CD4-positive, alpha-beta T cell treated with Interleukin-1 beta for 1 hour (primary cell): ENCODE measurements around the gene PTPRF.

Experiments
- DNase-seq, 2 donors: peaks; one replicate each; pipeline ENCODE4 v3.0.0-alpha.2; 2020 to 2022

Gene PTPRF

GRCh38 chr1:43554444-43554992 lies 23.8 kb downstream of the PTPRF start:
- peak in 1 of 2 donors; percentile 27 for DNase-seq

GRCh38 chr1:43556782-43557181 lies 26.1 kb downstream of the PTPRF start:
- no peak for DNase-seq

- DNase-seq: no peak
These were observed 27.1 kb downstream of the PTPRF start for GRCh38 chr1:43557744-43558245.

GRCh38 chr1:43558346-43558841 lies 27.7 kb downstream of the PTPRF start:
- DNase-seq: no peak

GRCh38 chr1:43559714-43560113 lies 29.0 kb downstream of the PTPRF start:
- no peak for DNase-seq

GRCh38 chr1:43560286-43560685 lies 29.6 kb downstream of the PTPRF start:
- DNase-seq: no peak

- DNase-seq: no peak
These were observed 33.3 kb downstream of the PTPRF start for GRCh38 chr1:43563876-43564539.

GRCh38 chr1:43564551-43565348 lies 34.1 kb downstream of the PTPRF start:
- DNase-seq: no peak

GRCh38 chr1:43565600-43566360 lies 35.1 kb downstream of the PTPRF start:
- DNase-seq: peak; percentile 16 to 23

GRCh38 chr1:43566382-43567044 lies 35.8 kb downstream of the PTPRF start:
- no peak for DNase-seq

- no peak for DNase-seq
These were observed 38.5 kb downstream of the PTPRF start for GRCh38 chr1:43569175-43569574.

- no peak for DNase-seq
These were observed 39.6 kb downstream of the PTPRF start for GRCh38 chr1:43570277-43570676.

- no peak for DNase-seq
These were observed 40.0 kb downstream of the PTPRF start for GRCh38 chr1:43570715-43571114.

GRCh38 chr1:43572084-43572483 lies 41.4 kb downstream of the PTPRF start:
- no peak for DNase-seq

GRCh38 chr1:43572538-43572937 lies 41.9 kb downstream of the PTPRF start:
- no peak for DNase-seq

- no peak for DNase-seq
These were observed 42.5 kb downstream of the PTPRF start for GRCh38 chr1:43573066-43573800.

GRCh38 chr1:43576521-43576920 lies 45.8 kb downstream of the PTPRF start:
- no peak for DNase-seq

- no peak for DNase-seq
These were observed 47.2 kb downstream of the PTPRF start for GRCh38 chr1:43577655-43578542.

- no peak for DNase-seq
These were observed 49.4 kb downstream of the PTPRF start for GRCh38 chr1:43580039-43580438.

- no peak for DNase-seq
These were observed 51.5 kb downstream of the PTPRF start for GRCh38 chr1:43582162-43582566.

GRCh38 chr1:43583058-43583457 lies 52.4 kb downstream of the PTPRF start:
- DNase-seq: no peak
